ENCODE results near the gene PCSK6.

PCSK6 gene

GRCh38 chr15:101511717-101512116 lies 22.2 kb upstream of the PCSK6 start:
- TF ChIP-seq, protein P1, sequence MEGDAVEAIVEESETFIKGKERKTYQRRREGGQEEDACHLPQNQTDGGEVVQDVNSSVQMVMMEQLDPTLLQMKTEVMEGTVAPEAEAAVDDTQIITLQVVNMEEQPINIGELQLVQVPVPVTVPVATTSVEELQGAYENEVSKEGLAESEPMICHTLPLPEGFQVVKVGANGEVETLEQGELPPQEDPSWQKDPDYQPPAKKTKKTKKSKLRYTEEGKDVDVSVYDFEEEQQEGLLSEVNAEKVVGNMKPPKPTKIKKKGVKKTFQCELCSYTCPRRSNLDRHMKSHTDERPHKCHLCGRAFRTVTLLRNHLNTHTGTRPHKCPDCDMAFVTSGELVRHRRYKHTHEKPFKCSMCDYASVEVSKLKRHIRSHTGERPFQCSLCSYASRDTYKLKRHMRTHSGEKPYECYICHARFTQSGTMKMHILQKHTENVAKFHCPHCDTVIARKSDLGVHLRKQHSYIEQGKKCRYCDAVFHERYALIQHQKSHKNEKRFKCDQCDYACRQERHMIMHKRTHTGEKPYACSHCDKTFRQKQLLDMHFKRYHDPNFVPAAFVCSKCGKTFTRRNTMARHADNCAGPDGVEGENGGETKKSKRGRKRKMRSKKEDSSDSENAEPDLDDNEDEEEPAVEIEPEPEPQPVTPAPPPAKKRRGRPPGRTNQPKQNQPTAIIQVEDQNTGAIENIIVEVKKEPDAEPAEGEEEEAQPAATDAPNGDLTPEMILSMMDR (IDR thresholded peaks at IDR 0.05): no peak
- DNase-seq (ENCODE audit: low spot score): no peak
- Histone ChIP-seq H3K4me3 (no peak overlapping the region), H3K27ac (no peak overlapping the region)

DNA sequence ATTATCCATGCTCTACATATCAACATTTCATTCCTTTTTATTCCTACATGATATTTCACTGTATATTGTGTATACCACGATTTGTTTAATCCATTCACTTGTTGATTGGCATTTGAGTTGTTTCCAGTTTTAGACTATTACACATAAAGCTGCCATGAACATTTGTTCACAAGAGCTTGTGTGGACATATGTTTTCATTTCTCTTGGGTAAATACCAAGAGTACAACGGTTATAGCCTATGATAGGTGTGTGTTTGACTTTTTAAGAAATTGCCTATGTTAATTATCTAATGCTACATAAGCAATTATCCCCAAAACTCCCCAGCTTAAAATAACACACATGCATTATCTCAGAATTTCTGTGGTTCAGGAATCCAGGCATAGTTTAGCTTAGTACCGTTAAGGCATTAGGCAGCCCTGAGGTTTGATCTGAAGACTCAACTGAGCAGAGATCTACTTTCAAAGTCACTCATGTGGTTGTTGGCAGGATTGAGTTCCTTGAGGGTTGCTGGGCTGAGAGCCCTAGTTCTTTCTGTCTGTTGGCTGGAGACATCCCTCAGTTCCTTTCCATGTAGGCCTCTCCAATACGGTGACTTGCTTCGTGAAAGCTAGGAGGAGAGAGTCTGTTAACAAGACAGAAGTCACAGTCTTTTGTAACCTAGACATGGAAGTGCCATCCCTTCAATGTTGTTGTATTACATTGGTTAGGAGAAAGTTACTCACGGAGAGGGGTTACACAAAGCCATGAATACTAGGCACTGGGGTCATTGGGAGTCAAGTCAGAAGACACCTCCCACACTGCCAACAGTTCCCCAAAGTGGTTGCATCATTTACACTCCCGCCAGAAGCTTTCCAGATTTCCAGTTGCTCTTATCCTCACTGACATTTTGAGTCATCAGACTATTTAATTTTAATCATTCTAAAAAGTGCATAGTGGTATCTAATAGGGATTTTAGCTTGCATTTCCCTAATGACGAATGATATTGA lies 21.0 kb upstream of the PCSK6 start:
- DNase-seq (ENCODE audit: low spot score): no peak
- H3K27ac ChIP-seq: no peak overlapping the region
- TF ChIP-seq, protein P1 (IDR thresholded peaks at IDR 0.05): no peak
- no peak overlapping the region for H3K4me3 ChIP-seq

GRCh38 chr15:101509279-101509678 lies 19.8 kb upstream of the PCSK6 start:
- no peak for DNase-seq (ENCODE audit: low spot score)
- no peak overlapping the region for H3K27ac ChIP-seq
- TF ChIP-seq, protein P1 (IDR thresholded peaks at IDR 0.05): no peak
- H3K4me3 ChIP-seq: no peak overlapping the region

DNA sequence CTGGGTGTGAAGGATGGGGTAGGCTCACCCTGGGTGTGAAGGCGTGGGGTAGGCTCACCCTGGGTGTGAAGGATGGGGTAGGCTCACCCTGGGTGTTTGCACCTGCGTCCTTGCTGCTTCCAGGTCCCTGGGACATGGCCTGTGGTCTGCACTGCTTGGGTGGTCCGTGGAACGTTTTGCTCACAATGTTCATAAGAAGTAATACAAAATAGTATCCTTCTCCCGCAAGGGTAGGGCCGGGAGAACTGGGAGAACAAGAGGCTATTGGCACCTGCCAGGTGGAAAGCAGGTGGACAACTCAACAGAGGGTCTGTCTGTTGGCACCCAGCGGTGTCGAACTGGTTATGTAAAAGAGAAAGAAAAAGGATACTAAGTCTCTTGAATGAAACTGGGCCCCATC lies 17.0 kb upstream of the PCSK6 start:
- DNase-seq (ENCODE audit: low spot score): no peak
- Histone ChIP-seq H3K27ac (no peak overlapping the region), H3K4me3 (no peak overlapping the region)
- TF ChIP-seq, protein P1 (IDR thresholded peaks at IDR 0.05): no peak

- Histone ChIP-seq H3K27ac (no peak overlapping the region), H3K4me3 (no peak overlapping the region)
- no peak for DNase-seq (ENCODE audit: low spot score)
- TF ChIP-seq, protein P1 (IDR thresholded peaks at IDR 0.05): no peak
These were observed 16.3 kb upstream of the PCSK6 start for GRCh38 chr15:101505610-101506337.

GRCh38 chr15:101504866-101505609 lies 15.5 kb upstream of the PCSK6 start:
- no peak for DNase-seq (ENCODE audit: low spot score)
- TF ChIP-seq, protein P1 (IDR thresholded peaks at IDR 0.05): no peak
- Histone ChIP-seq H3K27ac (no peak overlapping the region), H3K4me3 (no peak overlapping the region)

All from coronary artery (tissue), 2 donors.